ENCODE data around the gene ADGRB2. TPM values are rescaled to one million over a fixed set of nuclear protein-coding genes. Genes with fewer than 3 reads are reported as not detected.
A peak's percentile ranks its signal among the peaks of the same experiment; 100 is the strongest.

Gene ADGRB2
- total RNA-seq, 1 donor from 2014 or later: 7.1 TPM

GRCh38 chr1:31786366-31787060 lies 22.4 kb upstream of the ADGRB2 start:
- Histone ChIP-seq H3K4me2 (no peak overlapping the region), H3K27ac (no peak overlapping the region), H2AFZ (replicated peaks) (no peak overlapping the region), H3K79me2 (ENCODE audit: low read depth) (no peaks in the 10 kb centered on the region), H3K27me3 (no peaks in the 10 kb centered on the region), H4K20me1 (ENCODE audit: low read depth) (no peaks in the 10 kb centered on the region), H3K4me3 (no peak overlapping the region), H3K9me3 (ENCODE audit: low read depth) (no peaks in the 10 kb centered on the region), H3K36me3 (no peaks in the 10 kb centered on the region), H3K9ac (no peak overlapping the region), H3F3A (ENCODE audit: low read depth) (peaks cover 34% of the 10 kb centered on the region), H3K4me1 (peaks cover 25% of the 10 kb centered on the region)
- Mint-ChIP-seq H3K27ac (peak overlapping the region; percentile 78), H3K27me3 (ENCODE audit: insufficient read depth, low read depth) (peaks cover 9% of the 10 kb centered on the region), H3K4me1 (peaks cover 64% of the 10 kb centered on the region), H3K4me3 (peak overlapping the region; percentile 71), H3K36me3 (no peaks in the 10 kb centered on the region), H3K9me3 (no peaks in the 10 kb centered on the region)
- no peak for TF ChIP-seq EZH2 (IDR thresholded peaks at IDR 0.05)
- TF ChIP-seq CTCF (IDR thresholded peaks at IDR 0.05): no peak
- TF ChIP-seq EZH2phosphoT487 (IDR thresholded peaks at IDR 0.05): no peak
- DNase-seq (ENCODE audit: low spot score): no peak

- Histone ChIP-seq H3K36me3 (no peaks in the 10 kb centered on the region), H3K79me2 (ENCODE audit: low read depth) (no peaks in the 10 kb centered on the region), H3F3A (ENCODE audit: low read depth) (peaks cover 34% of the 10 kb centered on the region), H3K9me3 (ENCODE audit: low read depth) (no peaks in the 10 kb centered on the region), H3K4me3 (no peak overlapping the region), H3K27ac (no peak overlapping the region), H3K9ac (no peak overlapping the region), H3K4me2 (no peak overlapping the region), H3K4me1 (peaks cover 30% of the 10 kb centered on the region), H3K27me3 (no peaks in the 10 kb centered on the region), H4K20me1 (ENCODE audit: low read depth) (no peaks in the 10 kb centered on the region), H2AFZ (replicated peaks) (no peak overlapping the region)
- no peak for DNase-seq (ENCODE audit: low spot score)
- Mint-ChIP-seq H3K36me3 (no peaks in the 10 kb centered on the region), H3K4me1 (peaks cover 69% of the 10 kb centered on the region), H3K27me3 (ENCODE audit: insufficient read depth, low read depth) (peaks cover 14% of the 10 kb centered on the region), H3K9me3 (no peaks in the 10 kb centered on the region), H3K4me3 (no peak overlapping the region), H3K27ac (no peak overlapping the region)
- no peak for TF ChIP-seq CTCF (IDR thresholded peaks at IDR 0.05)
- TF ChIP-seq EZH2 (IDR thresholded peaks at IDR 0.05): no peak
- no peak for TF ChIP-seq EZH2phosphoT487 (IDR thresholded peaks at IDR 0.05)
Measured at GRCh38 chr1:31785947-31786290, 21.8 kb upstream of the ADGRB2 start.

- Mint-ChIP-seq H3K4me3 (no peak overlapping the region), H3K4me1 (peaks cover 73% of the 10 kb centered on the region), H3K27ac (peak overlapping the region; percentile 33), H3K9me3 (no peaks in the 10 kb centered on the region), H3K36me3 (no peaks in the 10 kb centered on the region), H3K27me3 (ENCODE audit: insufficient read depth, low read depth) (peaks cover 14% of the 10 kb centered on the region)
- TF ChIP-seq EZH2 (IDR thresholded peaks at IDR 0.05) (no peak), EZH2phosphoT487 (IDR thresholded peaks at IDR 0.05) (no peak), CTCF (IDR thresholded peaks at IDR 0.05) (no peak)
- H3K4me3 ChIP-seq: no peak overlapping the region
- H4K20me1 ChIP-seq (ENCODE audit: low read depth): no peaks in the 10 kb centered on the region
- H3K36me3 ChIP-seq: no peaks in the 10 kb centered on the region
- H3K79me2 ChIP-seq (ENCODE audit: low read depth): no peaks in the 10 kb centered on the region
- H3K4me2 ChIP-seq: no peak overlapping the region
- H3K9me3 ChIP-seq (ENCODE audit: low read depth): no peaks in the 10 kb centered on the region
- no peak overlapping the region for H3K27ac ChIP-seq
- no peak overlapping the region for H2AFZ ChIP-seq (replicated peaks)
- no peak for DNase-seq (ENCODE audit: low spot score)
- H3K27me3 ChIP-seq: no peaks in the 10 kb centered on the region
- peaks cover 30% of the 10 kb centered on the region for H3K4me1 ChIP-seq
- no peak overlapping the region for H3K9ac ChIP-seq
- peaks cover 34% of the 10 kb centered on the region for H3F3A ChIP-seq (ENCODE audit: low read depth)
Measured at GRCh38 chr1:31785020-31785946, 21.1 kb upstream of the ADGRB2 start.
